ENCODE measurements around the gene STK32C.

DNA sequence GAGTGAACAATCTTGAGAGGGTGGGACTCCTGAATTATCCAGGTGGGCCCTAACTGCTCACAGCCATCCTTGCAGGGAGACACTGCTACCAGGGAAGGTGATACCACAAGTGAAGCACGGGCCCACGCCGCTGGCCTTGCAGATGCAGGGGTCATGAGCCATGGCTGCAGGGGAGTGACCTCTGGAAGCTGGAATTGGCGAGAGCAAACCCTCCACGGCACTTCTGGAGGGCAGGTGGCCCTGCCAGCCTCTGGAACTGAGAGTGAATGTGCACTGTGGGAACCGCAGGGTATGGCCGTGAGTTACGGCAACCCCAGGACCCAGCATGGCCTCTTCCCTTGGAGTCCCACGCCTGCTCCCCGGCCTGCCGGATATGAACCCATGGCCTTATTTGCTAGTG lies 37.5 kb downstream of the STK32C start:
- TF ChIP-seq, protein P1, sequence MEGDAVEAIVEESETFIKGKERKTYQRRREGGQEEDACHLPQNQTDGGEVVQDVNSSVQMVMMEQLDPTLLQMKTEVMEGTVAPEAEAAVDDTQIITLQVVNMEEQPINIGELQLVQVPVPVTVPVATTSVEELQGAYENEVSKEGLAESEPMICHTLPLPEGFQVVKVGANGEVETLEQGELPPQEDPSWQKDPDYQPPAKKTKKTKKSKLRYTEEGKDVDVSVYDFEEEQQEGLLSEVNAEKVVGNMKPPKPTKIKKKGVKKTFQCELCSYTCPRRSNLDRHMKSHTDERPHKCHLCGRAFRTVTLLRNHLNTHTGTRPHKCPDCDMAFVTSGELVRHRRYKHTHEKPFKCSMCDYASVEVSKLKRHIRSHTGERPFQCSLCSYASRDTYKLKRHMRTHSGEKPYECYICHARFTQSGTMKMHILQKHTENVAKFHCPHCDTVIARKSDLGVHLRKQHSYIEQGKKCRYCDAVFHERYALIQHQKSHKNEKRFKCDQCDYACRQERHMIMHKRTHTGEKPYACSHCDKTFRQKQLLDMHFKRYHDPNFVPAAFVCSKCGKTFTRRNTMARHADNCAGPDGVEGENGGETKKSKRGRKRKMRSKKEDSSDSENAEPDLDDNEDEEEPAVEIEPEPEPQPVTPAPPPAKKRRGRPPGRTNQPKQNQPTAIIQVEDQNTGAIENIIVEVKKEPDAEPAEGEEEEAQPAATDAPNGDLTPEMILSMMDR (conservative IDR thresholded peaks at IDR 0.05; ENCODE audit: low read depth, low read length), result no peak
- TF ChIP-seq CEBPB (IDR thresholded peaks at IDR 0.05; ENCODE audit: low read depth, low read length), result no peak
- no peak for TF ChIP-seq MAZ (IDR thresholded peaks at IDR 0.05; ENCODE audit: borderline replicate concordance, low read depth, low read length)
- no peak for TF ChIP-seq POLR2A (IDR thresholded peaks at IDR 0.05; ENCODE audit: low read depth, low read length)
- TF ChIP-seq ELK1 (IDR thresholded peaks at IDR 0.05; ENCODE audit: borderline replicate concordance, low read depth, low read length), result no peak
- TF ChIP-seq RAD21 (IDR thresholded peaks at IDR 0.05; ENCODE audit: low read length), result no peak
- no peak for TF ChIP-seq USF2 (IDR thresholded peaks at IDR 0.05; ENCODE audit: low read depth, low read length)
- TF ChIP-seq FOS (IDR thresholded peaks at IDR 0.05; ENCODE audit: low read depth, low read length), result no peak
- TF ChIP-seq RCOR1 (IDR thresholded peaks at IDR 0.05; ENCODE audit: insufficient replicate concordance, low read length), result no peak
- no peak for TF ChIP-seq SMC3 (IDR thresholded peaks at IDR 0.05; ENCODE audit: low read depth, low read length)
- TF ChIP-seq CHD1 (IDR thresholded peaks at IDR 0.05; ENCODE audit: low read depth, low read length), result no peak
- no peak for TF ChIP-seq RFX5 (IDR thresholded peaks at IDR 0.05; ENCODE audit: low read depth, low read length)
- no peak for TF ChIP-seq MXI1 (IDR thresholded peaks at IDR 0.05; ENCODE audit: borderline replicate concordance, low read depth, low read length)
- TF ChIP-seq BHLHE40 (IDR thresholded peaks at IDR 0.05; ENCODE audit: low read depth, low read length), result no peak
